GM15510 (cell line): Measurements from ENCODE around the gene TMEM117.

Experiments used
- POLR2A ChIP-seq: IDR thresholded peaks from 3 replicates; pipeline ENCODE4 v1.6.1; 2011; ENCODE audit warnings: borderline replicate concordance; ENCODE audit not compliant: insufficient read length; ENCODE audit errors: extremely low read depth

The TMEM117 gene

GRCh38 chr12:43827093-43827492 lies 8.8 kb upstream of the TMEM117 start:
- no peak for TF ChIP-seq POLR2A

GRCh38 chr12:43832463-43833168 lies 3.3 kb upstream of the TMEM117 start:
- TF ChIP-seq POLR2A = no peak

GRCh38 chr12:43835264-43835655 lies 621 bp upstream of the TMEM117 start:
- no peak for TF ChIP-seq POLR2A

- no peak for TF ChIP-seq POLR2A
These were observed 651 bp downstream of the TMEM117 start for GRCh38 chr12:43836475-43836989.

GRCh38 chr12:43840338-43840737 lies 4.5 kb downstream of the TMEM117 start:
- no peak for TF ChIP-seq POLR2A

GRCh38 chr12:43841253-43841652 lies 5.4 kb downstream of the TMEM117 start:
- TF ChIP-seq POLR2A = no peak

- TF ChIP-seq POLR2A = no peak
These were observed 6.4 kb downstream of the TMEM117 start for GRCh38 chr12:43842259-43842658.

- no peak for TF ChIP-seq POLR2A
These were observed 12.3 kb downstream of the TMEM117 start for GRCh38 chr12:43848226-43848507.

GRCh38 chr12:43848786-43849185 lies 12.9 kb downstream of the TMEM117 start:
- no peak for TF ChIP-seq POLR2A

GRCh38 chr12:43852744-43853143 lies 16.9 kb downstream of the TMEM117 start:
- TF ChIP-seq POLR2A = no peak

- no peak for TF ChIP-seq POLR2A
These were observed 21.1 kb downstream of the TMEM117 start for GRCh38 chr12:43856972-43857371.

- TF ChIP-seq POLR2A = no peak
These were observed 22.2 kb downstream of the TMEM117 start for GRCh38 chr12:43858096-43858495.

- no peak for TF ChIP-seq POLR2A
These were observed 23.1 kb downstream of the TMEM117 start for GRCh38 chr12:43858991-43859390.

GRCh38 chr12:43861015-43861839 lies 25.3 kb downstream of the TMEM117 start:
- TF ChIP-seq POLR2A = no peak

- TF ChIP-seq POLR2A = no peak
These were observed 25.9 kb downstream of the TMEM117 start for GRCh38 chr12:43861840-43862150.

- no peak for TF ChIP-seq POLR2A
These were observed 28.0 kb downstream of the TMEM117 start for GRCh38 chr12:43863770-43864366.
